HG03103 (cell line): Measurements from ENCODE around the gene LPAR2.
A peak's percentile ranks its signal among the peaks of the same experiment; 100 is the strongest.
"Not testable (repeated sequence)": the region's sequence is repeated elsewhere in the genome, so short reads cannot be mapped to it uniquely, and the experiment has no call there.

ENCODE experiments used
- ATAC-seq: cut with Tn5 transposase; IDR thresholded peaks from one replicate; pipeline ENCODE4 v1.9.1; 2021; ENCODE audit warnings: low read depth; ENCODE audit not compliant: unreplicated experiment

The LPAR2 gene

GRCh38 chr19:19633711-19634515, 5.9 kb upstream of the LPAR2 start:
- no peak for ATAC-seq

GRCh38 chr19:19632661-19633060, 4.6 kb upstream of the LPAR2 start:
- ATAC-seq: no peak

GRCh38 chr19:19631346-19631745, 3.3 kb upstream of the LPAR2 start:
- ATAC-seq: no peak

GRCh38 chr19:19630426-19630825, 2.4 kb upstream of the LPAR2 start:
- ATAC-seq: no peak

GRCh38 chr19:19630062-19630414, 2.0 kb upstream of the LPAR2 start:
- no peak for ATAC-seq

- ATAC-seq: no peak
Measured at GRCh38 chr19:19628501-19629134, 598 bp upstream of the LPAR2 start.

GRCh38 chr19:19626516-19627472, 1.2 kb downstream of the LPAR2 start:
- no peak for ATAC-seq

GRCh38 chr19:19624032-19624570, 3.9 kb downstream of the LPAR2 start:
- no peak for ATAC-seq

GRCh38 chr19:19623383-19623782, 4.6 kb downstream of the LPAR2 start:
- no peak for ATAC-seq

GRCh38 chr19:19619849-19620210, 8.2 kb downstream of the LPAR2 start:
- ATAC-seq: no peak

GRCh38 chr19:19619181-19619848, 8.7 kb downstream of the LPAR2 start:
- no peak for ATAC-seq

GRCh38 chr19:19618219-19619051, 9.6 kb downstream of the LPAR2 start, which contains the start of gene PBX4:
TSS of gene PBX4 (minus strand) at chr19:19618687. CDS start at chr19:19618629, 58 bp downstream.
- peak; percentile 94 for ATAC-seq

- no peak for ATAC-seq
Measured at GRCh38 chr19:19615086-19615485, 12.9 kb downstream of the LPAR2 start.

- ATAC-seq: no peak
Measured at GRCh38 chr19:19613506-19613905, 14.5 kb downstream of the LPAR2 start.

- no peak for ATAC-seq
Measured at GRCh38 chr19:19610376-19611202, 17.4 kb downstream of the LPAR2 start.

GRCh38 chr19:19606686-19607085, 21.3 kb downstream of the LPAR2 start:
- ATAC-seq: not testable (repeated sequence)

GRCh38 chr19:19606021-19606420, 22.0 kb downstream of the LPAR2 start:
- ATAC-seq: no peak

GRCh38 chr19:19602713-19603324, 25.2 kb downstream of the LPAR2 start:
- ATAC-seq: no peak
